GM18517 (cell line): ENCODE results near the gene GRM8.
A peak's percentile ranks its signal among the peaks of the same experiment; 100 is the strongest.

ENCODE experiments used
- ATAC-seq: cut with Tn5 transposase; IDR thresholded peaks from one replicate; pipeline ENCODE4 v1.9.1; 2021; ENCODE audit warnings: mild to moderate bottlenecking, moderate library complexity; ENCODE audit not compliant: unreplicated experiment

GRM8 gene

GRCh38 chr7:127252778-127253280, at the start of gene GRM8:
GRM8 (minus strand) TSS chr7:127252941.
- ATAC-seq = peak; percentile 20

GRCh38 chr7:127290801-127291361, 38.1 kb upstream of the GRM8 start:
- ATAC-seq = no peak

- no peak for ATAC-seq
Observed at GRCh38 chr7:127290116-127290655, 37.4 kb upstream of the GRM8 start.

GRCh38 chr7:127287133-127287532, 34.4 kb upstream of the GRM8 start:
- no peak for ATAC-seq

GRCh38 chr7:127270093-127270492, 17.4 kb upstream of the GRM8 start:
- no peak for ATAC-seq

GRCh38 chr7:127266047-127266446, 13.3 kb upstream of the GRM8 start:
- ATAC-seq = no peak

- no peak for ATAC-seq
Observed at GRCh38 chr7:127264219-127264618, 11.5 kb upstream of the GRM8 start.

GRCh38 chr7:127258111-127258510, 5.4 kb upstream of the GRM8 start:
- ATAC-seq = no peak

GRCh38 chr7:127257086-127257485, 4.3 kb upstream of the GRM8 start:
- ATAC-seq = no peak

GRCh38 chr7:127256041-127256725, 3.4 kb upstream of the GRM8 start:
- no peak for ATAC-seq

- no peak for ATAC-seq
Observed at GRCh38 chr7:127254163-127254684, 1.5 kb upstream of the GRM8 start.

GRCh38 chr7:127253281-127254162, 781 bp upstream of the GRM8 start:
- ATAC-seq = peak; percentile 72

- ATAC-seq = no peak
Observed at GRCh38 chr7:127252377-127252713, 396 bp downstream of the GRM8 start.

GRCh38 chr7:127251465-127252376, 1.0 kb downstream of the GRM8 start:
- ATAC-seq = no peak

GRCh38 chr7:127251036-127251464, 1.7 kb downstream of the GRM8 start:
- ATAC-seq = no peak

- no peak for ATAC-seq
Observed at GRCh38 chr7:127250312-127251035, 2.3 kb downstream of the GRM8 start.

- ATAC-seq = no peak
Observed at GRCh38 chr7:127245607-127246006, 7.1 kb downstream of the GRM8 start.

- no peak for ATAC-seq
Observed at GRCh38 chr7:127245002-127245401, 7.7 kb downstream of the GRM8 start.

- ATAC-seq = no peak
Observed at GRCh38 chr7:127239814-127240213, 12.9 kb downstream of the GRM8 start.
